D721Med (cell line): ENCODE measurements around the gene ITGB3BP.

ENCODE experiments used
- DNase-seq: peaks from one replicate; pipeline ENCODE4 v3.0.0; 2011; ENCODE audit warnings: low spot score; ENCODE audit not compliant: insufficient read length
- FAIRE-seq: peaks from 2 replicates; lab custom pipeline; 2011; peaks lifted over from hg19 to GRCh38; lab: Jason Lieb, UNC
- TF ChIP-seq, protein P1 (sequence below): IDR thresholded peaks from 2 replicates; pipeline ENCODE4 v1.5.1; 2012; ENCODE audit warnings: mild to moderate bottlenecking, control low read depth; ENCODE audit not compliant: insufficient read depth; ENCODE audit errors: missing control alignments

Gene ITGB3BP

DNA sequence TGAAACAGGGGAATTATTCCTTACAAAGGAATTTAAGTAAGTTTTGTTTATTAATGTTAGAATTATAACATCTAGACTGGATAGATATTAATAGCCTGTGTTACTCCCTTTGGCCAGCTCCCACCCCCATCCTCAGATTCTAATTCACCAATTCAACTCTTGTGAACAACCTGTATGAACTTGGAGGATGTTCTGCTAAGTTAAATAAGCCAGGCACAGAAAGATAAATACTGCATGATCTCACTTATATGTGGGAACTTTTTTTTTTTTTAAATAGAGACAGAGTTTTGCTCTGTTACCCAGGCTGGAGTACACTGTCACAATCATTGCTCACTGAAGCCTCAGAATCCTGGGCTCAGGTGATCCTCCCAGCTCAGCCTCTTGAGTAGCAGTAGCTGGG is 32.5 kb upstream of the ITGB3BP start:
- DNase-seq (no peak), FAIRE-seq (no peak)
- TF ChIP-seq, protein P1, sequence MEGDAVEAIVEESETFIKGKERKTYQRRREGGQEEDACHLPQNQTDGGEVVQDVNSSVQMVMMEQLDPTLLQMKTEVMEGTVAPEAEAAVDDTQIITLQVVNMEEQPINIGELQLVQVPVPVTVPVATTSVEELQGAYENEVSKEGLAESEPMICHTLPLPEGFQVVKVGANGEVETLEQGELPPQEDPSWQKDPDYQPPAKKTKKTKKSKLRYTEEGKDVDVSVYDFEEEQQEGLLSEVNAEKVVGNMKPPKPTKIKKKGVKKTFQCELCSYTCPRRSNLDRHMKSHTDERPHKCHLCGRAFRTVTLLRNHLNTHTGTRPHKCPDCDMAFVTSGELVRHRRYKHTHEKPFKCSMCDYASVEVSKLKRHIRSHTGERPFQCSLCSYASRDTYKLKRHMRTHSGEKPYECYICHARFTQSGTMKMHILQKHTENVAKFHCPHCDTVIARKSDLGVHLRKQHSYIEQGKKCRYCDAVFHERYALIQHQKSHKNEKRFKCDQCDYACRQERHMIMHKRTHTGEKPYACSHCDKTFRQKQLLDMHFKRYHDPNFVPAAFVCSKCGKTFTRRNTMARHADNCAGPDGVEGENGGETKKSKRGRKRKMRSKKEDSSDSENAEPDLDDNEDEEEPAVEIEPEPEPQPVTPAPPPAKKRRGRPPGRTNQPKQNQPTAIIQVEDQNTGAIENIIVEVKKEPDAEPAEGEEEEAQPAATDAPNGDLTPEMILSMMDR = no peak

GRCh38 chr1:63548877-63549276 is 25.9 kb upstream of the ITGB3BP start:
- TF ChIP-seq, protein P1 = no peak
- no peak for FAIRE-seq

GRCh38 chr1:63548303-63548702 is 25.3 kb upstream of the ITGB3BP start:
- DNase-seq (no peak), FAIRE-seq (no peak)
- TF ChIP-seq, protein P1 = no peak

More at GRCh38 chr1:63548877-63549276, 25.9 kb upstream of the ITGB3BP start:
- no peak for DNase-seq

- TF ChIP-seq, protein P1 = no peak
- no peak for DNase-seq
- FAIRE-seq = no peak
Observed at GRCh38 chr1:63547621-63548294, 24.7 kb upstream of the ITGB3BP start.

DNA sequence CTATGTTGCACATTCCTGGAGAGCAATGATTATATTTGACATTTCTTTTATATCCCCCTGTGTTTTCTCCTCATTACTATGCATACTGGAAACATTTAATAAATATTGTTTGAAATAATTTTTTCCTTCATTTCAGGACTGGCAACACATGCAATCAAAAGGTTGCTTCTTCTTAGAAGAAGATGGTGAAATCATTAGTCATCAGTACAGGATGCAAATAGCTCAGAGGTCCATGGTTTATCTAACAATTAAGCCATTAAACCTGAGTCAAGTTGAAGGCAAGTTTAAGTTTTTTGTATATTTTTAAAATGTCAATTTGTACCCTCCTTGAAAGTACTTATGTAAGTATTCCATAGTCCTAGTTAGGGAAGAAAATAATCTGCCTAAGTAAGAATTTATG is 22.8 kb upstream of the ITGB3BP start:
- DNase-seq = no peak
- TF ChIP-seq, protein P1 = no peak
- FAIRE-seq = no peak

GRCh38 chr1:63537940-63538339 is 14.9 kb upstream of the ITGB3BP start:
- FAIRE-seq (no peak), DNase-seq (no peak)
- TF ChIP-seq, protein P1 = peak; percentile 57

DNA sequence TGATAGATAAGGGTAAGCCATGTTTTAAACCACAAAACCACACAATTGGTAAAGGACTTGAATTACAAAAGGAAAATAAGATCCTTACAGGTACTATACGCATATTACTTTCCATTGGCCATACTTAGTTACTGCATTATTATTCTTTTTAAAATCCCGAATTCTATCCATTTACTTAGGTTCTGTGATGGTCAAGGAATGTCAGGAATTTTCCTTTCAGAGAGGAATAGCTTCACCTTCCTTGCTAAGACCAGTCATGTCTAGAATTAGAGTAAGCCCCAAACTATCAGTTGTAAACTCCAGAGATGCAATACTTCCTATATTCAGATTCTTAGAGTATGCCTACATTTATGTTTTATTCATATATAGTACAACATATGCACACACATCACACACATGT is 14.0 kb upstream of the ITGB3BP start:
- no peak for DNase-seq
- TF ChIP-seq, protein P1 = no peak
- no peak for FAIRE-seq
